Suprapubic skin (tissue), 4 donors: ENCODE results near the gene CYB5B.

Source experiments
- POLR2A ChIP-seq, 2 donors: fragments of 450-650 bp; IDR thresholded peaks; one replicate each; pipeline ENCODE4 v1.6.1; 2017; ENCODE audit warnings: antibody characterized with exemption in 2 of 2, mild to moderate bottlenecking in 2 of 2, moderate library complexity in 2 of 2
- POLR2AphosphoS5 ChIP-seq, 3 donors: sonication (generic); formaldehyde crosslinking; IDR thresholded peaks; one replicate each; pipeline ENCODE4 v1.6.1; 2017; ENCODE audit warnings: antibody characterized with exemption in 3 of 3
- TF ChIP-seq, protein P1 (sequence below), 2 donors: fragments of 200-600 bp in 1 of 2; fragments of 450-650 bp in 1 of 2; sonication (generic) in 1 of 2; IDR thresholded peaks; one replicate each; pipeline ENCODE4 v1.5.1; 2016 to 2019; ENCODE audit warnings: antibody characterized with exemption in 2 of 2, mild to moderate bottlenecking in 1 of 2, moderate library complexity in 1 of 2

DNA sequence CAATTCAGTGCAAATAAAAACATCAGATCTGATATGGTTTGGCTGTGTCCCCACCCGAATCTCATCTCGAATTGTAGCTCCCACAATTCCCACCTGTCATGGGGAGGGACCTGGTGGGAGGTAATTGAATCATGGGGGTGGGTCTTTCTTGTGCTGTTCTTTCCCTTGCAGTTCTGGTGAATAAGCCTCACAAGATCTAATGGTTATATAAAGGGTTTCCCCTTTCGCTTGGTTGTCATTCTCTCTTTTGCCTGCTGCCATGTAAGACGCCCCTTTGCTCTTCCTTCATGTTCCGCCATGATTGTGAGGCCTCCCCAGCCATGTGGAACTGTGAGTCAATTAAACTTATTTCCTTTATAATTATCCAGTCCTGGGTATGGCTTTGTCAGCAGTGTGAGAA is 72.5 kb downstream of the CYB5B start:
- TF ChIP-seq, protein P1, sequence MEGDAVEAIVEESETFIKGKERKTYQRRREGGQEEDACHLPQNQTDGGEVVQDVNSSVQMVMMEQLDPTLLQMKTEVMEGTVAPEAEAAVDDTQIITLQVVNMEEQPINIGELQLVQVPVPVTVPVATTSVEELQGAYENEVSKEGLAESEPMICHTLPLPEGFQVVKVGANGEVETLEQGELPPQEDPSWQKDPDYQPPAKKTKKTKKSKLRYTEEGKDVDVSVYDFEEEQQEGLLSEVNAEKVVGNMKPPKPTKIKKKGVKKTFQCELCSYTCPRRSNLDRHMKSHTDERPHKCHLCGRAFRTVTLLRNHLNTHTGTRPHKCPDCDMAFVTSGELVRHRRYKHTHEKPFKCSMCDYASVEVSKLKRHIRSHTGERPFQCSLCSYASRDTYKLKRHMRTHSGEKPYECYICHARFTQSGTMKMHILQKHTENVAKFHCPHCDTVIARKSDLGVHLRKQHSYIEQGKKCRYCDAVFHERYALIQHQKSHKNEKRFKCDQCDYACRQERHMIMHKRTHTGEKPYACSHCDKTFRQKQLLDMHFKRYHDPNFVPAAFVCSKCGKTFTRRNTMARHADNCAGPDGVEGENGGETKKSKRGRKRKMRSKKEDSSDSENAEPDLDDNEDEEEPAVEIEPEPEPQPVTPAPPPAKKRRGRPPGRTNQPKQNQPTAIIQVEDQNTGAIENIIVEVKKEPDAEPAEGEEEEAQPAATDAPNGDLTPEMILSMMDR (IDR thresholded peaks at IDR 0.05) = no peak
- TF ChIP-seq POLR2A (IDR thresholded peaks at IDR 0.05) (no peak), POLR2AphosphoS5 (IDR thresholded peaks at IDR 0.05) (no peak)
